Ecto neural progenitor cell (in vitro differentiated cells): ENCODE results near the gene CENPX.
A peak's percentile ranks its signal among the peaks of the same experiment; 100 is the strongest.

Experiments
- DNase-seq: peaks from one replicate; pipeline ENCODE4 v3.0.0-alpha.2; 2018; ENCODE audit warnings: low spot score

CENPX gene

DNA sequence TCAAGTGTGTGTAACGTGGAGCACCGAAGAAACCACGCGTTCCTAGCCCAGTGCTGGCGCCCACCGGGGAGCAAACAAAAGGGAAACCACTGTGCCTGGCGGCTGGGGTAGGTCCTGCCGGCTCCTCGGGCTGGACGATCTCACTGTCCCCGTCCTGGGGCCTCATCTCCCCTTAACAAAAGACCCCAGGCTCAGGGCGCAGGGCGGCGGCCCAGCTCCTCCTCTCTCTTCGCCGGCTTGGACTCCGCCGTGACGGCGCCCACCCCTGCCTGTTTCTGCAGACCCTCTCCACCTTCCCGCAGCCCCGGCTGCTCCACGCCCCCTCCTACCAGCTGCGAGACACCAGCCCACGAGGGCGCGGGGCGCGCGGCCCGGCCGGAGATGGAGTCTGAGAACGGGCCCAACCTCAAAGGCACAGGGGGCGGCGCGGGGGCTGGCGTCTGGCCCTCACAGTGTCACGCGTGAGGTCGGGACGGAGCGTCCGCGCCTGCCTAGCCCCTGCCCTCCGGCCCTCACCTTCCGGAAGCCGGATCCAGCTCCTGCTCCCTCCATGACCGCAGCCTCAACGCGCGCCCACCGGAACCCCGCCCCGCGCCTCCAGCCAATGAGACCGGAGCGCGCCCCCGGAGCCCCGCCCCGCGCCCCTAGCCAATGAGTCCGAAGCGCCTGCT is at the start of gene CENPX:
Gene CENPX (minus strand): TSS at position 569 of the 671 bp plus-strand sequence. CDS start 17 bp downstream, at position 552.
- no peak for DNase-seq

DNA sequence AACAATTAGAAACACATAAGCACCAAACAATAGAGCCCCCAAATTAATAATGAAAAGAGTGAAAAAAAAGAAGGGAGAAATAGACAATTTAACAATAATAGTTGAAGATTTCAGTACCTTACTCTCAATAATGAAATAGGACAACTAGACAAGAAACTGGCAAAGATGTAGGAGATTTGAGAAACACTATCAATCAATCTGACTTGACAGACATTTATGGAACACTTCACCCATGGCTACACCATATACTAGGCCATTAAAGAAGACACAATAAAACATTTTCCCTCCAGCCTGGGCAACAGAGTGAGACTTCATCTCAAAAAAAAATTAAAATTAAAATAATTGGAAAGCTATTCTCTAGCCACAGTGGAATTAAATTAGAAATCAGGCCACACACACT is 47.9 kb upstream of the CENPX start:
- no peak for DNase-seq

DNA sequence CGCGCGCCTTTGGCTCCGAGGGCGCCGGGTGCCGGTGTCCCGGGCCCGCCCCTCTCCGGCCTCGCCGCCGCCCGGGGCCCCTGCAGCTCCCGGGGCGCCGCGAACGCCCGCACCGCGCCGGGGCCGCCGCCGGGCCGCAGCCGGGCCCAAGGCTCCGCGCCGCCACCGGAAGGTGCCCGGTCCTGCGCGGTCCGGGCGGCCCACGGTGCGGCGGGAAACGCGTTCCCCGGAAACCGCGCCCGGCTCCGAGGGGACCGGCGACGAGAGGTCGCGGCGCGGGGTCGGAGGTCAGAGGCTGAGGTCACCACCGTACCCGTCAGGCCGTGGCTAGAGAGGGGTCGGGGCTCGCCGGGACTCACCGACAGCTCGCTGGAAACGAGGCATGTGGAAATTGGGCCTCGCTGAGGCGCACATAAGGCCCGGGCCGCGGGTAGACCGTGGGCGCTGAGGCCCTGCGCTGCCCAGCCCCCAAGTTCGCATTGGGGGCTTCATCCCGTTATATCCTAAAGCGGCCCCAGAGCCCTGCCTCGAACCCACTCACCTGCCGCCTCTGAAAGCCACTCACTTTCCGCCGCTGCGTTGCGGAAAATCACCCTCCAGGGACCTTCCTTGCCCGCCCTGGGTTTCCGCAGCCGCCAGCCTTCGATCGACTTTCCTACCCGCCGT is 43.1 kb upstream of the CENPX start, which contains the start of gene DUS1L:
Gene DUS1L (minus strand): TSS at position 167 of the 666 bp plus-strand sequence. CDS start 745 bp downstream, outside the sequence.
- peak; percentile 90 for DNase-seq

DNA sequence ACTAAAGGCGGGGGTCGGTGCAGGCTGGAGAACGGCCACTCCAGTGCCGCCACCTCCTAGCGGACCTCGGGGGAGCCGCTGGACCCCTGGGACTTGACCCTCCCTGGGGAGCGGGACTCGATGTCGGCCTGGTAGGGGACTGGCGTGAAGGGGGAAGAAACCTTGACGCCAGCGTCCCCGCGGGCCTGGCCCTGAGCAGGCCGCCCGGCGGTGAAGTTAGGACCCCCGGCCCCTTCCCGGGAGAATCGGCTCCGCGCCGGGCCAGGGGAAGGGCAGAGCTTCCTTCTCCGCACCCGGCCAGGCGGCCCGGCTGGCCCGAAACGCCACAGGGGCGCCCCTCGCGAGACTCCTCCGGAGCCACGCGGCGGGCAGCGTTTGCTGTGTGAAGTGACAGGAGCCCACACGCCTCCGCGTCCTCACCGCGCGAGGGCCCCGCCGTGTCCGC is 42.5 kb upstream of the CENPX start:
- DNase-seq: no peak

DNA sequence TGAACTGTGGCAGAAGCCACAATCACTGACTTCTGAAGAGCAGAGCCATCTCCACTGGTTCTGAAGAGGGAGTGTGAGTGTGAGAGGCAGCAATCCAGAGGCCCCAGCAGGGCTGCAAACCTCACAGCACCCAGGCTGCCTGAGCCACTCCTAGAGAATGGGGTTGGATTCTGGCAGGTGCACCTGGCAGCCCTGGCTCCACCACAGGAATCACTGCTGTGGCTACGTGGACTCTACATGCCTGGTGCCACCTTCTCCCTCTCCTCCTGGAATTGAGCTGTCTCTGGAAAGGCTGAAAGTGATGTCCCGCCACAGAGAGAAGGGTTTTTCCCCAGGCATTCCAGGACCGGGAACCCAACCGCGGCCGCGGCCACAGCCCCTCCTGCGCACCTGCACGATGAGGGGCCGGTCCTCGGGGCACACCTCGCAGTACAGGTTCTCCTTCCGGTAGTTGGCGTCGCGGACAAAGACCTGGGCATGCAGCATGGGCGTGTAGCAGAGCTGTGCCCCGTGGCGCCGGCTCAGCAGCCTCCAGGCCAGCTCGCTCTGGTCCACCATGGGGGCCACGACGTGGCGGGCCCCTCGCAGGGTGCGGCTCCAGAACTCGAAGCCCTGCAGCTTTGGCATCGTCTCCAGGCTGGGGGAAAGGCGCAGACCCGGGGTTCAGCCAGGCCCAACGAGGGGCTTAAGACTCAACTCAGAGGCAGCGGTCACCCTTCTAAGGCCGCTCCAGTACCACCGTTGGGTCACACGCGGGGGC is 41.9 kb upstream of the CENPX start:
- no peak for DNase-seq

DNA sequence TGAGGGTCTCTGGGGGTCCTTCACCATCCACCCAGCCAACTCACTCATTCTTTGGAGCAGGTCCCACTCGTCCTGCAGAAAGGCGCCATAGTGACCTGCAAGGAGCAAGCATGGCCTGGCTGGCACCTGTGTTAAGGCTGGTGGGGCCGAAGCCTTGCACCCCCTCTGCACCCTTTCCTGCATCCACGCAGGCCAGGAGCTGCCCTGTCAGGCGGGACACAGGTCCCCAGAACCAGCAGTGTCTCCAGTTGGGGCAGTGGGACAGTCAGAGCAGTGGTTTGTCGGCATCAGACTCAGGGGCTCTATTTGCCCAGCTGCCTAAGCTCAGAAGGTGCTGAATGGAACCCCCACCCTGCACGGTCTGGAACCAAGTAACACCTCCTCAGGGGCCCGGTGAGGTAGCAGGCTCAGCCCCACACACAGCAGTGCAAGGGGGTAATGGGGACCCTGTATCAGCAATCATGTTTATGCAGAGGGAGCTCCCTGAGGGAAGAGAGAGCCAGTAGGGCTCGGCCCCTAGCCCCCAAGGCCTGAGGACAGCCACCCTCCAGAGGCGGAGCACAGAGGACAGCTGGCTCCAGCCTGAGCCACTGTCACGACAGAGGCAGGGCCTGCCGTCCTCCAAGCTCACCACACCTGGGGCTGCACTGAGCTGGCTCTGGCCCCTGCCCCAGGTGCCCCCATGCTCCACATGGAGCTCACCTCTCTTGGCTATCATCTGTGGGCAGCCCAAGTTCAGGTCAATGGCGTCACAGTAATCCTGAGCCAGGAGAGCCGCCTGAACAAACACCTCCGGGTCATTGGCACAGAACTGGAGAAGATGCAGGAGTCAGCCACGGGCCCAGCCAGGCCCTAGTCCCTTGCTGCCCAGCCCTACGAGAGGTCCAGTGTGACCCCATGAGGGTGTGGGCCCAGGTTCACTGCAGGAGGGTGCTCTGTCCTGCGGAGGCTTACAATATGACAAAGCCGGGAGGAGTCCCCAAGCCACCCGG is 41.0 kb upstream of the CENPX start:
- DNase-seq: no peak

DNA sequence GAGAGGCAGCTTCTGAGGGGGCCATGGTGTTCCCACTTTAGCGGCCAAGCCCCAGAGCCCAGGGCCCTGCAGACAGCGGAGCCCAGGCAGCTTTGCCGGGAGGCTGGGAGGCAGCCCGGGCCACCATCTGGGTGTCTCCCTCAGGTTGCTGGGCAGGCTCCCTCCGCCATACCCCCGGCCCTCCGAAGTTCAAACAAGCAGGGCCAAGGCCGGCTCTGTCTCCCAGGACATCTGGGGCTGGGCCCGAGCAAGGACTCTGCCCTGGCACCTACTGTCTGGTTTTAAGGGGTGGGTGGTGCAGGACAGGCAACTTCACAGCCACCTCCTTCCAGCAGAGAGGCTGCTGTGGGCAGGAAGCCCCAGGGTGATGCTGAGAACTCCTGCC is 40.3 kb upstream of the CENPX start:
- no peak for DNase-seq

DNA sequence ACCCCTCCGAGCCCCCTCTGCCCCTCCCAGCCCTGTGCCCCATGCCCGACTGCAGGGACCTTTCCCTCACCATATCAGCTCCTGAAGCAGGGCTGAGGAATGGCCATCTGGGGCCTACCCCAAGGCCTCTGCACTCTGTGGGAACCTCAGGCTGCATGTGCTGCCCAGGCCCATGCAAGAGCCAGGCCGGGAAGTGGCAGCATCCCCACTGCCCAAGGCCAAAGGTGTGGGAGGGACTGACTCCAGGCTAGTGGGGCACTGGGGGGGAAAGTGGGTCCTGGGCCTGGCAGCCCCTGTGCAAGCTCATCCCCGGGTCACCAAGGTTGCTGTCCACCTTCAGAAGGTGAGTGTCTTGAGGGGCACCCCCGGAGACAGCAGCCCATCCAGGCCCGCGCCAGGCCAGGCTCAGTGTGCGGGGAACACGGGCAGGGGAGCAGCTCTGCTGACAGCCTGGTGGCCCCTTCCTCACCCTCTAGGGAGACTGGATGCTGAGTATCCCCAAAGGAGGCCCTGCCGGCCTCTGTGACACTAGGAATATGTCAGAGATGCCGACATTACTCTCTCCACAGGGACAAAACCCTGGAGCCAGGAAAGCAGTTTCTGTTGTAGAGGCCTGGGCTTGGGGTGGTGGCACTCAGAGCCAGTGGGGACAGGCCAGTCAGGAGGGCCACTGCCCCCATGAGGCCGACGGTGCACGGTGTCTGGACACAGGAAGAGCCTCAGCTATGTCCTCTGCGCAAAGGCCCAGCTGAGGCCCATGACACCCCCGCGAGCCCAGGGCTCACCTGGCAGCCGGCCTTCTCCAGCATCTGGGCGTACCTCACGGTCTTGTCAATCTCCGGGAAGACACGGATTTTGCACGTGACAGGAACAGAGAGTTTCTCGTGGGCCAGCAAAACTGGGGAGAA is 39.7 kb upstream of the CENPX start:
- DNase-seq: no peak

DNA sequence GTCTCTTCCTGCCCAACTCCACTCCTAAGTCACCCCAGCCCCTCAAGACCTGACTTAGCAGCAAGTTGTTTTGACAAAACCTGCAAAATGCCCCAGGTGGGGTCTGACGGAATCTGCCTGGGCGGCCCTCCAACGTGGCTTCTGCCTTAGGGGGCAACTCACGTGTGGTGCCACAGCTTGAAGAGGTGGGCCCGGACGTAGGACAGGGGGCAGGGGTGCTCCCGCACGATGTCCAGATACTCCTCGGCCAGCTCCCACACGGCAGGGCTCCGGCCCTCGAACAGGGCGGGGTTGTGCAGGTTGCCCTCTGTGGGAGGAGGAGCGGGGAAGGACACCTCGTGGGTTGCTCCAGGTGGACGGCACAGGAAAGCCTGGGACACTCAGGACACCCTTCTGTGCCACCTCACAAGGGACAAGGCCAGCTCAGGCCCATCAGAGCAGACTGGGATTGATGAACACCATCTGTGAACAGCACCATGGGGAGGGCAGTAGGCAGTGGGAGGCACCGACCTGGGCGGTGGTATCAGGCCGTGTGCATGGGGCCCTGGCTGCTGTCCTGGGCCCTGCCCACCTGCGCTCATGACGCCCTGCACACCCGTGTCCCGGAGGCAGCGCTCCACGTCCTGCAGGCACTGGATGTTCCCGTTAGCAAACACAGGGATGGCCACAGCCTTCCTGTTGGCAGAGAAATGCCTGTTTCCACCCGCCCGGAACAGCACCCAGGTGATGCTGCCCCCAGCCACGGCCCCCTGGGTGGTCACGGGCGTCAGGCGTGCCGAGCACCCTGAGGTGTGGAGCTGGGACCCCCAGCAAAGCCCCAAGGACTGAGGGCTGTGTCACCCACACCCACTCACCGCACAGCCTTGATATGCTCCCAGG is 38.6 kb upstream of the CENPX start:
- DNase-seq: no peak

DNA sequence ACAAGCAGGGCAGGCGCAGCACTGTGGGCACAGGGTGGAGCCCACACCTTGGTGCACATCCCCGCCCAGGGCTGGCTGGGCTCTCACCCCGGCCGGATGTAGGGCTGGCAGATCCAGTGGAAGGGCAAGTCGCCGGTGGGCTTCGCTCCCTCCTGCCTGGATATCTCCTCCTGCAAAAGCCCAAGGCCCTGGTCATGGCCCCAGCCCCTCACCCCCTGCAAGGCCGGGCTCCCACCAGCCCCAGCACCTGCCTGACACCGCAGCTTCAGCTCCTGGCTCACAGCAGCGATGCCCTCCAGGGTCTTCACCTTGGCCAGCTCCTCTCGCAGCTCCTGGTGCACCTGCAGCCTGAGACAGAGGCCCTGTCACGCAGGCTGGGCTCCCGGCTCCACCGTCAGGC is 37.9 kb upstream of the CENPX start:
- no peak for DNase-seq

DNA sequence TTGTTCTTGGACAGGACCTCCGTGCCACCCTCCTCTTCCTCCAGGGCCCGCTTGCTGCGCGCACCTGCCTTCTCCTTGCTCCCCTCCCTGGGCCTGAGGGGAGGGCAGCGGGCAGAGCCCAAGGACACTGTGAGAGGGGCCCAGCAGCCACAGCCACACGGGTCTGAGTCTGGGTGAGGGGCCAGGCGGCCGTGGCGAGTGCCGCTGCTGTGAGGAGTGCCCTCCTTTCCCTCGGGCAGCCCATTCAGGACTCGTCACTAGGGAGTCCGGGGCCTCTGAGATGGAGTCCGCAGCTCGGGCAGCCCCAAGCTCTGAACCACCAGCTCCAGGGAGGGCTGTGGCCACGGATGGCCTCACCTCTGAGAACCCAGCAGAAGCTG is 37.3 kb upstream of the CENPX start:
- DNase-seq: no peak

DNA sequence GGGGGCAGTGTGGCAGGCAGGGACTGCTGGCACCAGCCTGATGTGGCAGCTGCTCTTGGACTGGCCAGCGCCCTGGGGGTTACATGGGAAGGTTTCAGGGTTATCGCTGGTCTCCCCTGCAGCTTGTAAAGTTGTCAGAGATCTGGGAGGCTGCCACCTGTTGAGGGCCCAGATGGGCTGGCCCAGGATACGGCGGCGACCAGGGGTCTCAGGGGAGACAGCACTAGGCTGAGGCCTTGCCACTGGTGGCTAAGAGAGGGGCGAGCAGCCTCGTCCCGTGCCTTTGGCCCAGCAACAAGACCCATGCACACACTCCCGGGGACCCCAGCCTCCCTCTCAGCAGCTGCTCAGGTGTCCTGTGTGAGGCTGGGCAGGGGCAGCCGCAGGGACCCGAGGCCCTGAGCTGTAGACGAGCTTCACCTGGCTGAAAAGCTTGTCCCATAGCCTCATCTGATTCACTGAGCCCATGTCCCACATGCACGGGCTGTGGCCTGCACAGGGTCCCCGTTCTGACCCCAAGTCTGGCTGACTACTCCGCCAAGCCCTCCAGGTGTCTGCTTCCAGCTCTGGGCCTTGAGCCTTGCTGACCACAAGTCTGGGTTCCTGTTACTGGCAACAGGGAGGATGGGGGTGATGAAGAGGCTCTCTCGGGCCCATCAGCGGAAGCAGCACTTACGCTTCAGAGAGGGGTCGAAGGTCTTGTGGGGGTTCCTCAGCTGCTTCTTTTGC is 36.8 kb upstream of the CENPX start:
- DNase-seq: no peak

DNA sequence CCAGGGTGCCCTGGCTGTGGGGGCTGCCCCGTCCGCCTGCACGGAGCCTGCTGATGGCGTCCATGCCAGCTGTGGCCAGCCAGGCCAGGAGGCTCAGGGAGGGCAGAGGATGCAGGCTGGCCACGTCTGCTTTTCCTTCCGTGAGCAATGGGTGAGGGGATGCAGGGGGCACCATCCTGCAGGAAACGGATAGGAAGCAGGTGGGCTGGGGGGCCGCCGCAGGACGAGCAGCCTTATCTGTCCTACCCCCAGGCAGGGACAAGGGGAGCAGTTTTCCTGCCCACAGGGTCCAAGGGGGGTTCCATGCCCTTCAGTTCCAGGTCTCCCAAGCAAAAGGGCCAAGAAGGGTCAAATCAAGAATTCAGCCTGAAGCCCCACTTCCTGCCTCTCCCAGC is 36.2 kb upstream of the CENPX start:
- DNase-seq: no peak

DNA sequence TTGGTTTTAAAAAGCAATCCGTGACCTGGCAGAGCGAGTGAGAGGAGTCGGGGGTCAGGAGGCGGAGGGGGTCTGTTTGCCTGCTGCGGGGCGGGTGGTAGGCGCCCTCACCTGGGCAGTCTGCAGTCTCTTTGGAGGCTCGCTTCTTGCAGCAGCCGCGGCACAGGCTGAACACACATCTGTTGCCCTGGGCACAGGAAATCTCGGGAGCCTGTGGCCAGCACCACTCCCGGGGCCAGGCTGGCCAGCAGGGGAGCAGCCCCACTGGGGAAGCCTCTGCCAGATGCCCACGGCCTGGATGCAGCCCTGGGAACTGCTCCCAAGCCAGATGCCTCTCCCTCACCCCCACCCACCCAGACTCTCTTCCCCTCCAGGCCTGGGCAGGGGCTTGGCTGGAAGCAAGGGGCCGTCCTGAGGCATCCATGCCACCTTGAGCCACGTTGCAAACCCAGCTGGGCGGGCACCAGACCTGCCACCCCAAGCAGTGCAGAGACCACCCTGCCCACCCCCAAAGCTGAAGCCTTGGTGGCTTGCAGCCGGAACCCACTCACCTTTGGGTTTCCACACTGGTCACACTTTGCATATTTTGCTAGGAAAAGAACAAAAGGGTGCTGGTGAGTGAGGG is 35.7 kb upstream of the CENPX start:
- DNase-seq: no peak

DNA sequence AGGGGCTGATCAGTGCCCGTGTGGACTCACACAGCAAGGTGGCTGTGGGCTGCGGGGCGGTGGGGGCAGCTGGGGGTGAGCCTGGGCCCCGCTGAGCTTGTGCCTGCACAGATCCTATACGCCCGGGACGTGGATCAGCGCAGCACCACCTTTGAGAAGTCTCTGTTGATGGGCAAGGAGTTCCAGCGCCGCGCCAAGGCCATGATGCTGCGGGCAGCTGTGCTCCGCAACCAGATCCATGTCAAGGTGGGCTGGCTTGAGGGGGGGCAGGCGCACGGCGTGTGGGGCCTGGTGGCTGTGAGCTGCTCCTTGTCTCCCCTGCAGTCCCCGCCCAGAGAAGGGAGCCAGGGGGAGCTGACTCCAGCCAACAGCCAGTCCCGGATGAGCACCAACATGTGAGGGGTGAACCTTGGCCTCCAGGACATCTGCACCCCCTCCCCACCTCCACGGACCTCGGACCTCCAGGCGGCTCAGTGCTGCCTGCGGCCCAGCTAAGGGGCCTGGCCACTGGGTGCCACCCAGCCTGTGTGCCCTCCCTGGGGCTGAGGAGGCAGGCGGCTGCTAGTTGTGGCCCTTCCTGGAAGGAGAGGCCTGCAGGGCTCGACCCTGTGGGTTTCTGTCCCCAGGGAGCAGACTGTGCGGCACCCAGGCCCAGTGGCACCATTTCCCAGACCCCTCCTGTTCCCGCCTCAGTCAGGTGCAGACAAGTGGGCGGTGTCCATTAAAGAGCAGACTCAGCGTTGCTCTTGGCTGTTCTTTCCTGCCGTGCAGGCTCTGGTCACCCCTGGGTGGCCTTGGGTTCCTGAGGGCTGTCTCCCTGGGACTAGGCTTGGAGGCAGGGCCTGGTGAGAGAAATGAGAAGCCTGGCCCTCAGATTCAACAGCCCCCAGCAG is 34.3 kb upstream of the CENPX start:
- no peak for DNase-seq

DNA sequence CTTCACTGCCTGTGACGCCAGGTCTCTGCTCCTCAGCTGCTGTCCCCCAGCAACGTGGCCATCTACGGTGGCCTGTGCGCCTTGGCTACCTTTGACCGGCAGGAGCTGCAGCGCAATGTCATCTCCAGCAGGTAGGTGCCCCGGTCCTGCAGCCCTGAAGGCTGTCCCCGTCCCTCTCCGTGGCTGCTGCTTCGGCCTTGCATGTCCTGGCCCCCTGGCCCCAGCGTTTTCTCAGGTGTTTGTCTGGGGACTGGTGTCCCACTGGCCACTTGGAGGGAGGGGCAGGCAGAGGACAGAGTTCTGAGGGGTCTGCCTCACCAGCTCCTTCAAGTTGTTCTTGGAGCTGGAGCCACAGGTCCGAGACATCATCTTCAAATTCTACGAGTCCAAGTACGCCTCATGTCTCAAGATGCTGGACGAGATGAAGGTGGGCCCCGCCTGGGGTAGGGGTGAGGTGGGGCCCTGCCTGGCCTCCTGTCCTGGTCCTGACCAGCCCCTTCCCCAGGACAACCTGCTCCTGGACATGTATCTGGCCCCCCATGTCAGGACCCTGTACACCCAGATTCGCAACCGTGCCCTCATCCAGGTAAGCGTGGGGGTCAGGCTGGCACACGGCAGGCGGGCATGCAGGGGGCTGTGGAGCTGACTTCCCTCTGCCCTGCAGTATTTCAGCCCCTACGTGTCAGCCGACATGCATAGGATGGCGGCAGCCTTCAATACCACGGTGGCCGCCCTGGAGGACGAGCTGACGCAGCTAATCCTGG is 33.5 kb upstream of the CENPX start:
- no peak for DNase-seq
